ENCODE results near the gene KIAA0513.

KIAA0513 gene

DNA sequence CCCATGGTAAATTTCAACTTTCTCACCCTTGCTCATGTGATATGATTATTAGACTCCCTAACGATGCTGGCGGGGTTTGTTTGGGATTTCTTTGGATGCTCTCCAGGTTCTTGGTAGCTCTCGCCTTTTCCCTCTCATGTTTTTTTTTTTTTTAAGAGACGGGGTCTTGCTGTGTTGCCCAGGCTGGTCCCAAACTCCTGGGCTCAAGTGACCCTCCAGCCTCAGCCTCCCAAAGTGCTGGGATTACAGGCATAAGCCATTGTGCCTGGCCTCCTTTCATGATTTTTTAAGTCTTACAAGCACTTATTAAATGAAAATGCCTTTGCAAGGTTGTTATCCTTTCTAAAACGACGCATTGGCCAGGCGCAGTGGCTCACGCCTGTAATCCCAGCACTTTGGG is 24.1 kb downstream of the KIAA0513 start:
- no peak for TF ChIP-seq TAF1 (IDR thresholded peaks at IDR 0.05; ENCODE audit: borderline replicate concordance, insufficient read depth, low read length)
- TF ChIP-seq FOXP2 (optimal IDR thresholded peaks at IDR 0.05; ENCODE audit: borderline replicate concordance, extremely low read depth, extremely low read length, insufficient read depth) = no peak
- TF ChIP-seq REST (IDR thresholded peaks at IDR 0.05; ENCODE audit: insufficient read depth in 1 of 2, low read depth in 2 of 2, low read length in 2 of 2) = no peak
- no peak for TF ChIP-seq SIN3A (IDR thresholded peaks at IDR 0.05; ENCODE audit: borderline replicate concordance, insufficient read depth, low read length)
- no peak for TF ChIP-seq POLR2AphosphoS5 (IDR thresholded peaks at IDR 0.05; ENCODE audit: low read depth, low read length)

GRCh38 chr16:85052536-85052935 is 24.9 kb downstream of the KIAA0513 start:
- no peak for TF ChIP-seq SIN3A (IDR thresholded peaks at IDR 0.05; ENCODE audit: borderline replicate concordance, insufficient read depth, low read length)
- no peak for TF ChIP-seq TAF1 (IDR thresholded peaks at IDR 0.05; ENCODE audit: borderline replicate concordance, insufficient read depth, low read length)
- TF ChIP-seq FOXP2 (optimal IDR thresholded peaks at IDR 0.05; ENCODE audit: borderline replicate concordance, extremely low read depth, extremely low read length, insufficient read depth) = no peak
- no peak for TF ChIP-seq REST (IDR thresholded peaks at IDR 0.05; ENCODE audit: insufficient read depth in 1 of 2, low read depth in 2 of 2, low read length in 2 of 2)

DNA sequence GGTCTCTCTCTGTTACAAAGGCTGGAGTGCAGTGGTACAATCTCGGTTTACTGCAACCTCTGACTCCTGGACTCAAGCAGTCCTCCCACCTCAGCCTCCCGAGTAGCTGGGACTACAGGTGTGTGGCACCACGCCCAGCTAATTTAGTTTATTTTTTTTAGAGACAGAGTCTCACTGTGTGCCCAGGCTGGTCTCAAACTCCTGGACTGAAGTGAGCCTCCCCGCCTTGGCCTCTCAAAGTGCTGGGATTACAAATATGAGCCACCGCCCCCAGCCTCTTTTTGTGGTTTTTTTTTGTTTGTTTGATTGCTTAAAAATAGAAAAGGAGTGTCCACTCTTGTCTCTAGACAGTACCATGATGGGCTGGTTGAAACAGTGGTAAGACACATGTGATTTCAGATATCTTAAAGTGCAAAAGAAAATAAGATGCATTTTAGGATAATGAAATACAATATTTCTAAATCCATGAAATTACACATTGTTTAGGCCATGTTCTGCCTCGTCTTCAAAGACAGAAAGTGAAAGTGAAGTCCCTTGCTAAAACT is 27.4 kb downstream of the KIAA0513 start:
- TF ChIP-seq TAF1 (IDR thresholded peaks at IDR 0.05; ENCODE audit: borderline replicate concordance, insufficient read depth, low read length) (no peak), POLR2AphosphoS5 (IDR thresholded peaks at IDR 0.05; ENCODE audit: low read depth, low read length) (no peak), FOXP2 (optimal IDR thresholded peaks at IDR 0.05; ENCODE audit: borderline replicate concordance, extremely low read depth, extremely low read length, insufficient read depth) (no peak), SIN3A (IDR thresholded peaks at IDR 0.05; ENCODE audit: borderline replicate concordance, insufficient read depth, low read length) (no peak), REST (IDR thresholded peaks at IDR 0.05; ENCODE audit: insufficient read depth in 1 of 2, low read depth in 2 of 2, low read length in 2 of 2) (no peak)

GRCh38 chr16:85055493-85056210 is 28.1 kb downstream of the KIAA0513 start:
- TF ChIP-seq REST (IDR thresholded peaks at IDR 0.05; ENCODE audit: insufficient read depth in 1 of 2, low read depth in 2 of 2, low read length in 2 of 2) (no peak), SIN3A (IDR thresholded peaks at IDR 0.05; ENCODE audit: borderline replicate concordance, insufficient read depth, low read length) (no peak), FOXP2 (optimal IDR thresholded peaks at IDR 0.05; ENCODE audit: borderline replicate concordance, extremely low read depth, extremely low read length, insufficient read depth) (no peak), TAF1 (IDR thresholded peaks at IDR 0.05; ENCODE audit: borderline replicate concordance, insufficient read depth, low read length) (no peak), POLR2AphosphoS5 (IDR thresholded peaks at IDR 0.05; ENCODE audit: low read depth, low read length) (no peak)
